Panc1 (cell line): ENCODE results near the gene TPI1. TPM values are rescaled to one million over a fixed set of nuclear protein-coding genes. Genes with fewer than 3 reads are reported as not detected.
"Not testable (repeated sequence)": the region's sequence is repeated elsewhere in the genome, so short reads cannot be mapped to it uniquely, and the experiment has no call there.

Source experiments
- ATAC-seq: fragments of 200-7000 bp; cut with Tn5 transposase; 2 replicates; pipeline ENCODE4 v1.9.1; 2020; ENCODE audit warnings: mild to moderate bottlenecking, moderate library complexity
- BruUV-seq: library from RNA; stranded (reverse); fragments of 400-500 nt; replicated peaks from 2 replicates; lab custom pipeline; 2021; lab: Mats Ljungman, UMichigan
- CTCF ChIA-PET: fragments of 300-600 bp; sonication (Branson Sonifier 250); formaldehyde crosslinking; loops from one replicate; lab custom pipeline; 2022; ENCODE audit warnings: antibody characterized with exemption; lab: Charles Lee
- POLR2A ChIA-PET: fragments of 300-600 bp; sonication (Branson Sonifier 250); formaldehyde crosslinking; loops from one replicate; lab custom pipeline; 2022; ENCODE audit warnings: antibody characterized with exemption; lab: Charles Lee
- DNase-seq: peaks from one replicate; pipeline ENCODE4 v3.0.0-alpha.2; 2010; ENCODE audit warnings: low read depth, low spot score
- H3K27ac ChIP-seq: 2 replicates; pipeline ENCODE4 v1.5.1; 2011; ENCODE audit warnings: mild to moderate bottlenecking, low read length, inconsistent platforms
- H3K27me3 ChIP-seq: fragments of 200-500 bp; sonication (Bioruptor generic); 2 replicates; pipeline ENCODE4 v1.6.0; 2014; ENCODE audit warnings: low read length, inconsistent platforms; ENCODE audit not compliant: control insufficient read depth, insufficient read depth
- H3K36me3 ChIP-seq: fragments of 200-500 bp; sonication (Bioruptor generic); 2 replicates; pipeline ENCODE4 v1.5.1; 2014; ENCODE audit warnings: inconsistent platforms, mild to moderate bottlenecking, low read length, moderate library complexity; ENCODE audit not compliant: control insufficient read depth, insufficient read depth
- H3K4me1 ChIP-seq: 2 replicates; pipeline ENCODE4 v1.5.1; 2011; ENCODE audit warnings: inconsistent platforms, mild to moderate bottlenecking, low read length, moderate library complexity; ENCODE audit not compliant: control insufficient read depth, insufficient read depth
- H3K4me3 ChIP-seq, 2 experiments: 2 replicates each; pipeline ENCODE4 v1.5.1; 2011 to 2012; ENCODE audit warnings: low read depth in 2 of 2, low read length in 2 of 2, mild to moderate bottlenecking in 2 of 2, inconsistent platforms in 1 of 2, moderate library complexity in 1 of 2
- H3K9me3 ChIP-seq: fragments of 200-500 bp; sonication (Bioruptor generic); 2 replicates; pipeline ENCODE4 v1.5.1; 2014; ENCODE audit warnings: low read depth, mild to moderate bottlenecking, inconsistent platforms, low read length, moderate library complexity; ENCODE audit not compliant: control insufficient read depth, insufficient read depth
- CTCF ChIP-seq: fragments of 450-650 bp; IDR thresholded peaks from 2 replicates; pipeline ENCODE4 v1.5.1; 2017; ENCODE audit warnings: mild to moderate bottlenecking
- POLR2AphosphoS5 ChIP-seq: IDR thresholded peaks from 2 replicates; pipeline ENCODE4 v1.6.1; 2012; ENCODE audit warnings: mild to moderate bottlenecking, low read depth, low read length, moderate library complexity
- REST ChIP-seq, 2 experiments: IDR thresholded peaks; 2 replicates each; pipeline ENCODE4 v1.6.1; 2011 to 2012; ENCODE audit warnings: low read depth in 2 of 2, control low read depth in 1 of 2, low read length in 1 of 2, mild to moderate bottlenecking in 1 of 2, moderate library complexity in 1 of 2; ENCODE audit not compliant: insufficient read depth in 1 of 2
- SIN3A ChIP-seq: IDR thresholded peaks from 2 replicates; pipeline ENCODE4 v1.6.1; 2012; ENCODE audit warnings: low read depth, mild to moderate bottlenecking, low read length, moderate library complexity, borderline replicate concordance; ENCODE audit not compliant: insufficient read depth
- TCF7L2 ChIP-seq: IDR thresholded peaks from 2 replicates; pipeline ENCODE4 v1.6.1; 2011; ENCODE audit warnings: mild to moderate bottlenecking, low read depth, low read length, inconsistent platforms
- in situ Hi-C: cut with HindIII; loops from 2 replicates; pipeline ENCODE4 v1.10.0; 2016; ENCODE audit warnings: low sequenced_read_pairs, low pct_unique_long_range_greater_than_20kb
- intact Hi-C: fragments of 100-400 bp; cut with micrococcal nuclease; formaldehyde crosslinking; loops from one replicate; pipeline ENCODE4 v1.10.0; 2022; ENCODE audit not compliant: unreplicated experiment
- total RNA-seq: library from RNA; stranded (reverse); gene quantifications from one replicate; pipeline ENCODE4 v1.2.1, GENCODE V29; 2021; ENCODE audit not compliant: unreplicated experiment

Gene TPI1
- total RNA-seq, 1 experiment from 2014 or later = 693 TPM

GRCh38 chr12:6884539-6884938, 17.2 kb downstream of the TPI1 start:
- DNase-seq (no peak), ATAC-seq (no peak)
- TF ChIP-seq REST (IDR thresholded peaks at IDR 0.05; ENCODE audit: insufficient read depth in 1 of 2, low read depth in 2 of 2, low read length in 1 of 2) (no peak), CTCF (no peak), SIN3A (no peak), POLR2AphosphoS5 (no peak), TCF7L2 (no peak)
- in situ Hi-C loops = no loop called here
- Histone ChIP-seq H3K4me3 (no peak overlapping the region), H3K36me3 (no peaks in the 10 kb centered on the region), H3K4me1 (no peaks in the 10 kb centered on the region), H3K27ac (no peak overlapping the region), H3K9me3 (no peaks in the 10 kb centered on the region), H3K27me3 (no peaks in the 10 kb centered on the region)
- ChIA-PET CTCF (no interaction called here), POLR2A (no interaction called here)
- intact Hi-C loops = no loop called here
- BruUV-seq = no TSS peak

- H3K4me3 ChIP-seq, in situ Hi-C loops, H3K27ac ChIP-seq, H3K36me3 ChIP-seq, POLR2A ChIA-PET, H3K4me1 ChIP-seq, H3K27me3 ChIP-seq, BruUV-seq, ATAC-seq, H3K9me3 ChIP-seq, intact Hi-C loops, DNase-seq: not testable (repeated sequence)
- CTCF ChIA-PET = interaction anchor here (0.7 kb wide), 1 partner anchor 123 kb away, joined by 3 read pairs; no protein-coding TSS in a partner anchor
These were observed 19.1 kb downstream of the TPI1 start for GRCh38 chr12:6886206-6886999.

GRCh38 chr12:6887460-6887859, 20.1 kb downstream of the TPI1 start:
- no peaks in the 10 kb centered on the region for H3K27me3 ChIP-seq
- no peak for DNase-seq
- H3K4me1 ChIP-seq = 0 out of 2 replicates have a peak, but pooled peaks cover 4% of the 10 kb centered on the region
- no peak for ATAC-seq
- no peak overlapping the region for H3K27ac ChIP-seq
- POLR2A ChIA-PET = no interaction called here
- no peaks in the 10 kb centered on the region for H3K36me3 ChIP-seq
- CTCF ChIA-PET = no interaction called here
- H3K9me3 ChIP-seq = no peaks in the 10 kb centered on the region
- no peak for TF ChIP-seq CTCF
- no peak for TF ChIP-seq POLR2AphosphoS5
- no peak for TF ChIP-seq REST (IDR thresholded peaks at IDR 0.05; ENCODE audit: insufficient read depth in 1 of 2, low read depth in 2 of 2, low read length in 1 of 2)
- no peak for TF ChIP-seq SIN3A
- no peak for TF ChIP-seq TCF7L2
- in situ Hi-C loops (no loop called here), intact Hi-C loops (no loop called here)
- no TSS peak for BruUV-seq
- H3K4me3 ChIP-seq = no peak overlapping the region
